AG09319 (cell line): ENCODE measurements around the gene CRYGN.

Source experiments
- DNase-seq: peaks from one replicate; pipeline ENCODE4 v3.0.0-alpha.2; 2010; ENCODE audit warnings: low read depth; ENCODE audit errors: extremely low read depth
- TF ChIP-seq, protein P1 (sequence below): IDR thresholded peaks from 2 replicates; pipeline ENCODE4 v1.5.1; 2011; ENCODE audit warnings: low read depth, mild to moderate bottlenecking, inconsistent platforms, low read length, moderate library complexity

Gene CRYGN

DNA sequence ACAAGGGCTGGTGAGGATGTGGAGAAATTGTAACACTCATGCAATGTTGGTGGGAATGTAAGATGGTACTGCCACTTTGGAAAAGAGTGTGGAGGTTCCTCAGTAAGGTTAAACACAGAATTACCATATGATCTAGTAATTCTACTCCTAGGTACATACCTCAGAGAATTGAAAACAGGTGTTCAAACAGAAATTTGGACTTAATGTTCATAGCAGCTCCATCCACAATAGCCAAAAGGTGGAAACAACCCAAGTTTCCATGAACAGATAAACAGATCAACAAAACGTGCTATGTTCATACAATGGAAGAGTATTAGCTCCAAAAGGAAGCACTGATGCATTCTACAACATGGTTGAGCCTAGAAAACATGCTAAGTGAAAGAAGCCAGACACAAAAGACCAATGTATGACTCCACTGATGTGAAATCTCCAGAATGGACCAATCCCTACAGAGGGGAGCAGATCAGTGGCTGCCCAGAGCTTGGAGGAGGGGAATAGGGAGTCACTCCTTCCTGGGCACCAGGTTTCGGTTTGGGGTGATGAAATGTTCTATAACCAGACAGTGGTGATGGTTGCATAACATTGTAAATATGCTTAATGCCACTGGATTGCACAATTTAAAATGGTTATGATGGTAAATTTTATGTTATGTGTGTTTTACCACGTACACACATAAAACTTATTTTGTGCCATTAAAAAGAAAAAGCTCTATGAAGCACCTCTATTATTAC lies 24.4 kb downstream of the CRYGN start:
- no peak for DNase-seq
- TF ChIP-seq, protein P1, sequence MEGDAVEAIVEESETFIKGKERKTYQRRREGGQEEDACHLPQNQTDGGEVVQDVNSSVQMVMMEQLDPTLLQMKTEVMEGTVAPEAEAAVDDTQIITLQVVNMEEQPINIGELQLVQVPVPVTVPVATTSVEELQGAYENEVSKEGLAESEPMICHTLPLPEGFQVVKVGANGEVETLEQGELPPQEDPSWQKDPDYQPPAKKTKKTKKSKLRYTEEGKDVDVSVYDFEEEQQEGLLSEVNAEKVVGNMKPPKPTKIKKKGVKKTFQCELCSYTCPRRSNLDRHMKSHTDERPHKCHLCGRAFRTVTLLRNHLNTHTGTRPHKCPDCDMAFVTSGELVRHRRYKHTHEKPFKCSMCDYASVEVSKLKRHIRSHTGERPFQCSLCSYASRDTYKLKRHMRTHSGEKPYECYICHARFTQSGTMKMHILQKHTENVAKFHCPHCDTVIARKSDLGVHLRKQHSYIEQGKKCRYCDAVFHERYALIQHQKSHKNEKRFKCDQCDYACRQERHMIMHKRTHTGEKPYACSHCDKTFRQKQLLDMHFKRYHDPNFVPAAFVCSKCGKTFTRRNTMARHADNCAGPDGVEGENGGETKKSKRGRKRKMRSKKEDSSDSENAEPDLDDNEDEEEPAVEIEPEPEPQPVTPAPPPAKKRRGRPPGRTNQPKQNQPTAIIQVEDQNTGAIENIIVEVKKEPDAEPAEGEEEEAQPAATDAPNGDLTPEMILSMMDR = no peak

- DNase-seq = no peak
- TF ChIP-seq, protein P1 = no peak
Measured at GRCh38 chr7:151413241-151413640, 26.7 kb downstream of the CRYGN start.

DNA sequence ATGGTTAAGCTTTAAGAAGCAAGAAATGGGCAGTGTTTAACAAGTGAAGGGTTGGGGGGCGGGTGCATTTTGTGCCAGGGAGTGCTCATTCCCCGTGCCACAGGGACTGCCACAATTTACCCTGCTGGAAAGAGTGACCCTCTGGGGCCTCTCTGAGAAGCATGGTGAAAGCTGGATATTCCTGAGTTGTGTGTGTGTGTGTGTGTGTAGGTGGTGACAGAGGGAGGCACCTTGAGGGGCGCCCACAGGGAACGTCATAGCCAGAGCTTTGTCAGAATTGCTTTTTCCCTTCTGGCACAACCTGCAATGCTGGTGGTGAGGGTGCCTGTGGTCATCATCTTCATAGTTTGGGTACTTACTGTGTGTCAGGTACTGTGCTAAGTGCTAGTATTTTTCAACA lies 27.6 kb downstream of the CRYGN start:
- DNase-seq = no peak
- TF ChIP-seq, protein P1 = no peak

DNA sequence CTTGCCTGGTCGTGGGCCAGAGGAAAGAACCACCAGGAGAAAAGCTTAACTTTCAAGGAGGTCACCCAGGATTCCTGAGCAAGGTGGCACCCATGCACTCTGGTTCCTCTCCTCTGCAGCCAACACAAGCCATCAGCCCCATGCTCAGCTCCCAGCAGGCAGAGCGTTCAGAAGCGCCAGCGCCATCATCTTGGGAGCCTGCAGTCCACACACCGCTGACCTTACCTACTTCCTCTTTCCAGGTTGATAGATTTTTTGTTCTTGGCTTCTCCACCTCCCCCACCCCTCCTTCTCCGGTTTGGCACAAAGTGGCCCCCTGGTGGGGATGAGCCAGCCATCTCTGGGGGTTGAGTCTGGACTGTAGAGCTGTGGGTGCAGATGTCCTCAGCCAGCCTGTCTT lies 28.4 kb downstream of the CRYGN start:
- TF ChIP-seq, protein P1 = no peak
- no peak for DNase-seq

DNA sequence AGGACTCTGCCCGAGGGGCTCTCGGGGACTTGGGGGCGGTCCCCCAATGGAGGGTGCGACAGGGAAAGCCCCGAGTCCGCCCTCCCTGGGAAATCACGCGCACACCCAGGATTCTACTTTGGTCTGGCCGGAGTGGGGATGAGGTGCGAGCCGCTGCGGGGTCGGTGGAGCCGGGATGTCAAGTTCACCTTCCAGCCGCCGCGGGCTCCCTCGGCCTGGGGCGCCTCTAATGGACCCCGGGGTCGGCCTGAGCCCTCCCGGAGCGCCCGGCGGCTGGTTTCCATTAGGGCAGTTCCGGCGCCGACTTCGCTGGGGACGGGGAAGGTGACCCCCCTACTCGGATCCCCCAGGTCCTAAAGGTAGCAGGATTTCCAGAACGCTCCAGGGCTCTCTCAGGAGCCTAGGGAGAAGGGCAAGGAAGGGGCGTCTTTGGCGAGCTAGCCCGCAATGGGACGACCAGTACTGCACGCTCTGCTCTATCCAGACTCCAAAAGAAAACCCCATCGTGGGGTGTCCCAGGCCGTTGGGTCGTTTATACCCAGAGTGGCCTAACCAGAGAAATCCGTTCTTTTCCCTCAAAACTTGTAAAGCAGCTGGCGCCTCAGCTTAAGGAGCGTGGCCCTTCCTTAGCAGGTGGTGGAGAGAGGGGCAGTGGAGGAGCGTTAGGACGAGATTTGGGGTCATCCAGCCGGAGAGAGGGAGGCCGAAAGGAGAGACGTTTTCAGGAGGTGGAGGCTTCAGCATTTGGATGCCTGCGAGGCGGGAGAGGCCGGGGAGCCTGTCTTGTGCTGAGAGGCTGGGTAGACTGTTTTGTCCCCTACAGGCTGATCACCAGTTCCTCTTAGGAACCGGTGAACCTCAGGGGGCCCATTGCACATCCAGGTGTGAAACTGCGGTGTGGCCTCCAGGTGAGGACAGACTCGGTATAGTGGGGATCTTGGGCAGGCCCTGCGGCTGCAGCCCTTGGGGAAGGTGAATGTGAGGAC lies 29.2 kb downstream of the CRYGN start:
- no peak for DNase-seq
- TF ChIP-seq, protein P1 = no peak

GRCh38 chr7:151409667-151410404 lies 30.1 kb downstream of the CRYGN start, which contains the start of gene WDR86:
Gene WDR86, minus strand, starts transcription at chr7:151410038. Its CDS starts 449 bp downstream, at chr7:151409589.
- TF ChIP-seq, protein P1 = no peak
- no peak for DNase-seq
